Hindlimb muscle (tissue), 1 donor: ENCODE measurements around the gene MTMR8. TPM values are rescaled to one million over a fixed set of nuclear protein-coding genes. Genes with fewer than 3 reads are reported as not detected.
"Not testable (repeated sequence)": the region's sequence is repeated elsewhere in the genome, so short reads cannot be mapped to it uniquely, and the experiment has no call there.

Source experiments
- DNase-seq: peaks from one replicate; pipeline ENCODE4 v3.0.0-alpha.2; 2013
- polyA plus RNA-seq: library from polyadenylated mRNA; unstranded; fragments of 120-200 nt; gene quantifications from one replicate; pipeline ENCODE4 v1.2.1, GENCODE V29; 2013; ENCODE audit not compliant: insufficient read length

The MTMR8 gene
- 1.2 TPM for polyA plus RNA-seq

- DNase-seq = peak; percentile 49
Observed at GRCh38 chrX:64394874-64395567, at the start of gene MTMR8. Gene MTMR8 (minus strand): TSS chrX:64395452. CDS start chrX:64395363, 89 bp downstream.

DNA sequence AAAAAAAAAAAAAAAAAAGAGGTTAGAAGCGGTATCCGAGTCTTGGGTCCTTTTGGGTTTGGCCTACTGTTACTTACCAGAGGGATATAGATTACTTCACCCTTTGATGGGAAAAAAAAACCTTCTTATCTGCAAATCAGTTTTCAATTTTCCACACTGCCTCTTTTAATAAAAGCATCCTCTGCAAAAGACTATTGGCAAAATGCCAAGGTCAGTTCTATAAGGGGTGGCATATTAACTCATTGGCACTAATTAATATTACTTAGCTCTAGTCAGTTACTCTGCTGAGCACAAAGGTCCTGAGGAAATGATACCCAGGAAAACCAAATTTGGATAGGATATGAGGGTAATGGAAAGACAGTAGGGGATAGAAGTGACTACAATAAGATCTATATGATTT, 44.3 kb upstream of the MTMR8 start:
- DNase-seq = no peak

- no peak for DNase-seq
Observed at GRCh38 chrX:64437665-64438064, 42.4 kb upstream of the MTMR8 start.

DNA sequence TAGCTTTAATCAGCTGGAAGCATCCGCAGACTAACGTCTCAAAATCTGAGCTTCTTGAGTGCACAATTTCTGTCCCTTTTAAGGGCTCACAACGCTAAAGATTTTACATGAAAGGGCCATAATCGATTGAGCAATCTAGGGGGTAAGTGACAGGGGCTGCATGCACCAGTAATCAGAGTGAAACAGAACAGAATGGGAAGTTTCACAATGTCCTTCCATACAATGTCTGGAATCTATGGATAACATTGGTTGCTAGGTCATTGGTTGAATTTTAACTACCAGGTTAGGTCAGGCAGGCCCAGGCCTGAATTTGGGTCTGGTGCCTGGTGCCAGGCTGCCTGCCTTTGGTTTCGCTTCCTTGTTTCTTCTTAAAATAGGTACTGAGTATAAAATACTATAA, 42.0 kb upstream of the MTMR8 start:
- no peak for DNase-seq

- no peak for DNase-seq
Observed at GRCh38 chrX:64428371-64428770, 33.1 kb upstream of the MTMR8 start.

DNA sequence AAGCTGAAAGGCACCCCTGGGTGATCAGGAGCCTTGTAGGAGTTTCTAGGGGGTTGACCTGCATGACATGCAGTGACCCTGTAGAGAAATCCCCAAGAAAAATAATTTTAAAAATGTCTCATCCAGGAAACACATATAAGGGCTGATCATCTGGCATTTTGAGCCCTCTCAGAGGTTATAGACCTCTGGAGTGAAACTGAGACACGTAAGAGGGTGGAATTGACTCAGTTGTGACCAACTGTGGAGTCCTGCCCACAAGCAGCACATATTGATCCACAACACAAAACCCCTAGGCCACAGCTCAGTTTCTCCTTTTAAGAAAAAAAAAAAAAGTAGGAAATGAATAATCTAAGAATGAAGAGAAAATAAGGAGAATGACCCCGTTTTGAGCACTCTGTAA, 32.5 kb upstream of the MTMR8 start:
- no peak for DNase-seq

DNA sequence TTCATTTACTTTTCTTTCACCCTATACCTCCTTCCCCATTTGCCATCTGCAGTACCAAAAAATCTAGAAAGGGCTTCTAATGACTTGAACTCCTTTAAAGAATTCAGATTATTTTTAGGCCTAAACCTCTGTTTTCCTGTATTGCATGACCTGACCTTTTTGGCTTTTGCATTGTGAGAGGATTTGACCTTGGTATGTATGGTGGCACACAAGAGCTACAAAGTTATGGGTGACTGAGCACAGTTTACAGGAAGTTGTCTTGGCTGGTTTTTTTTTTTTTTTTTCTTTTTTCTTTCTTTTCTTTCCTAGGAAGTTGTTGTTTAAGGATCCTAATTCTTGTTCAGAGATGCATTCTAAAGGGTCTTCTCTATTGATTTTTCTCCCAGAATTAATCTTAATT, 32.0 kb upstream of the MTMR8 start:
- DNase-seq = no peak

DNA sequence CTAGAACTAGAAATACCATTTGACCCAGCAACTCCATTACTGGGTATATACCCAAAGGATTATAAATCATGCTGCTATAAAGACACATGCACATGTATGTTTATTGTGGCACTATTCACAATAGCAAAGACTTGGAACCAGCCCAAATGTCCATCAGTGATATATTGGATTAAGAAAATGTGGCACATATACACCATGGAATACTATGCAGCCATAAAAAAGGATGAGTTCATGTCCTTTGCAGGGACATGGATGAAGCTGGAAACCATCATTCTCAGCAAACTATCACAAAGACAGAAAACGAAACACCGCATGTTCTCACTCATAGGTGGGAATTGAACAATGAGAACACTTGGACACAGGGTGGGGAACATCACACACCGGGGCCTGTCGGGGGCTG, 14.5 kb upstream of the MTMR8 start:
- not testable (repeated sequence) for DNase-seq

- no peak for DNase-seq
Observed at GRCh38 chrX:64398088-64398487, 2.8 kb upstream of the MTMR8 start.

DNA sequence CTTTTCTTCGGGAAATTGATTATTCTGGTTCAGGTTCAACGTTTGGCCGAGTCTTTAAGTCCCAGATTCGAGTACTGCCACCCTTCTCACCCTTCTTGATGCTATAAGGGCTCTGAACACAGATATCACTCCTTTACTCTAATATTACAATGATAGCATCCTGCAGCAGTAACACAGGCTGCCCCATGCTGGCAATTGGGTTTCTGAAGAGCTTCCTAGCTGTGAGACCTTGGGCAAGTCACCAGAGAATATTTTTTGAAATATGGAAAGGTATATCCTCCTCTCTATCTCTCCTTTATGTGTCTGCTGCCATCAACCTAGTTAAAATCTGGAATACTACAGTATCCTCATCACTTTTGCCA, 297 bp upstream of the MTMR8 start:
- DNase-seq = no peak

GRCh38 chrX:64394059-64394873, 986 bp downstream of the MTMR8 start:
- no peak for DNase-seq

DNA sequence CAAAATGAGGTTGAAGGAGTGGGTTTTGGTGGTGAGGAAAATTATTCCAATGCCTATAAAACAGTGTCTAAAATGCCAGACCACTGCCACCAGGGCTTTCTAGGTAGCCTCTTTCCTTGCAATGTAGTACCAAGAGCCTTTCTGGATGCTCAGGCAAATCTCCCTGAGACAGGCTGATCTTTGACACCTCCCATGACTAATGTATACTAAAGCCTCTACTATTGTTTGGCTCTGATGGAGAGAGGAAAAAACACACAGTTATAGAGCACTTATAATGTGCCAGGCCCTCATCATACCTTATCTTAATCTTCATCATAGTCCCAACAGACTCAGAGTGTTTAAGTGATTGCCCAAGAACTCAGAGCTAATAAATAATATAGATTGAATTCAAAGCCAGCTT, 5.8 kb downstream of the MTMR8 start:
- no peak for DNase-seq

DNA sequence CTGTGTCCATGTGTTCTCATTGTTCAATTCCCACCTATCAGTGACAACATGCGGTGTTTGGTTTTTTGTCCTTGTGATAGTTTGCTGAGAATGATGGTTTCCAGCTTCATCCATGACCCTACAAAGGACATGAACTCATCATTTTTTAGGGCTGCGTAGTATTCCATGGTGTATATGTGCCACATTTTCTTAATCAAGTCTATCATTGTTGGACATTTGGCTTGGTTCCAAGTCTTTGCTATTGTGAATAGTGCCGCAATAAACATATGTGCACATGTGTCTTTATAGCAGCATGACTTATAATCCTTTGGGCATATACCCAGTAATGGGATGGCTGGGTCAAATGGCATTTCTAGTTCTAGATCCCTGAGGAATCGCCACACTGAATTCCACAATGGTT, 14.5 kb downstream of the MTMR8 start:
- not testable (repeated sequence) for DNase-seq

GRCh38 chrX:64379924-64380323, 15.3 kb downstream of the MTMR8 start:
- no peak for DNase-seq

DNA sequence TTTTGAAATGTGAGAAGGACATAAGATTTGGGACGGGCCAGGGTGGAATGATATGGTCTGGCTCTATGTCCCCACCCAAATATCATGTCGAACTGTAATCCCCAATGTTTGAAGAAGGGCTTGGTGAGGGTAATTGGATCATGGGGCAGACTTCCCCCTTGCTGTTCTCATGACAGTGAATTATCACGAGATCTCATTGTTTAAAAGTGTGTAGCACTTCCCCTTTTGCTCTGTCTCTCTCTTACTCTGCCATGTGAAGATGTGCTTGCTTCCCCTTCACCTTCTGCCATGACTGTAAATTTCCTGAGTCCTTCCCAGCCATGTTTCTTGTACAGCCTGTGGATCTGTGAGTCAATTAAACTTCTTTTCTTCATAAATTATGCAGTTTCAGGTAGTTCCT, 17.5 kb downstream of the MTMR8 start:
- DNase-seq = no peak

DNA sequence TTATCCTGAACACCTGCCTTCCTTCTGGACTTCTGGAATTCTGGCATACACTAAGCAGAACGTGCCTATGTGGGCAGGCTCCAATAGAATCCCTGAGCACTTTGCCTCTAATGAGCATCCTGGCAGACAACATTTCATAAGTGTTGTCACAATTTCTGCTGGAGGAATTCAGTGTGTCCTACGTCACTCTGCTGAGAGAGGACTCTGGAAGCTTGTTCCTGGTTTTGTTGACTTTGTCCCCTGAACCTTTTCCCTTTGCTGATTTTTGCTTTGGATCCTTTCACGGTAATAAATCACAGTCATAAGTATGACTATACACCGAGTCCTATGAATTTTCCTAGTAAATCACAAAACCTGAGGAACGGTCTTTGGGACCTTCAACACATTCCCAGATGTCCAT, 43.2 kb downstream of the MTMR8 start:
- no peak for DNase-seq

- DNase-seq = no peak
Observed at GRCh38 chrX:64350521-64350920, 44.7 kb downstream of the MTMR8 start.

DNA sequence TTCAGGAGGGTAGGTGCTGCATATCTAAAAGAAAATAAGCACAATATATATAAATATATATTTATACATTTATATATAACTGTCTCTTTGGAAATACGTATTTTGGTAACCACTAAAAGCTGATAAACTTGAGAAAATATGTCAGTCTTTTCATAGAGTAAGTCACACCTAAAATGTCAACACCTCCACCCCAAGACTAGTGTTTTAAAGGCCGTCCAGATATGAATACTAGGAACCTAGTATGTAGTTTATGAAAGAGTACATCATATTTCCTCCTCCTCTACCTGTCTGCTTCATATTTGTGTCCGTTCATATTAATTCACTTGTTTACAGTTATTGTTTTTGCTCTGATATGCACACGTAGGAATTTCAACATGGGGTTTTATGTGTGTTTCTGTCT, 45.2 kb downstream of the MTMR8 start:
- no peak for DNase-seq

- DNase-seq = no peak
Observed at GRCh38 chrX:64342811-64343210, 52.4 kb downstream of the MTMR8 start.

DNA sequence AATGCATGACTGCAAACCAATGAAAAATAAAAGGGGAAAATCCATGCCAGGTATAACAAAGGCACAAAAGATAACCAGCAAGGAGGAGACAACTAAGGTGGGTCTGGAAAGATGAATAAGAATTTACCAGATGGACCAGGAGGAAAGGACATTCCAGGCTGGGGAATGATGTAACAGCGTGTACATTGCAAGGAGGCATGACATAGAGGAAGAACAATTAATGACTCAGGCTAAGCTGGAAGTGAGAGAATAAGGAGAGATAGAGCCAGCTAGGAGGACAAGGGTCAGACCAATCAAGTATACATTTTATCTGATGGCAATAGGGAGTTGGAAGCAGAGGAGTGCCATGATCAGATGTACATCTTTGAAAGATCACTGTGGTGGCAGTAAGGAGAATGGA, 57.0 kb downstream of the MTMR8 start:
- no peak for DNase-seq

DNA sequence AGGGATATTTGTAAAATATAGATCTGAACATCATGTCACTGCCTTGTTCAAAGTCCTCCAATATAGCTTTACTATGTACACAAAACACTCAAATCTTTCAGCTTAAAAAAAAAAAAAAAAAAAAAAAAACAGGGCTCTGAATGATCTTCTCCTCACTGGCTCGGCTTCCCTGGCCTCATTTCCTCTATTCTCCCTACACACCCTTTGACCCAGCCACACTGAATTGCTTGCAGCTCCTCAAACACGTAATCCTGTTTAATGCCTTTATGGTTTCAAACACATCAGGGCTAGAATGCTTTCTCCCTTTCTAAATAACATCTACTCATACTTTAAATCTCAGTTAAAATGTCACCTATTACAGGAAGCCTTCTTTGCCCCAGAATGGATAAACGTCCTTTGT, 60.8 kb downstream of the MTMR8 start:
- DNase-seq = no peak

DNA sequence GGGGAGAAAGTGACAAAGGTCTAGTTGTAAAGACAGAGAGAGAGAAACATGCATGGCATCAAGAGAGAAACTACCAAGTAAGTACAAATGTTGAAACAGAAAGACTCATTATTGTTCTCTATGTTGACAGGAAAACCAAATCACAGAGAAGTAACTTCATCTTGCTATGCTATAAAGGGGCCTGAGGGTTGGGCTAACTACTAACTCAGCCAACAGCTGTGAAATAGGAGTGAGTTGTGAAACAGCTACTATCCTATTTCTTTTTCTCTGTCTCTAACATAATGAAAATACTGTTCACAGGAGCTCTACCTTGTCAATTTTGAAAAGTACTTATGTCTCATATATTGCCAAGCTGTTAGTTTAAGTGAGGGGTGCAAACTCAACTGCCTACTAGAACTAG, 65.0 kb downstream of the MTMR8 start:
- DNase-seq = no peak

- no peak for DNase-seq
Observed at GRCh38 chrX:64321507-64321906, 73.7 kb downstream of the MTMR8 start.

- no peak for DNase-seq
Observed at GRCh38 chrX:64313624-64314023, 81.6 kb downstream of the MTMR8 start.
